ENCODE data around the gene KCNJ1. TPM values are rescaled to one million over a fixed set of nuclear protein-coding genes. Genes with fewer than 3 reads are reported as not detected.
A peak's percentile ranks its signal among the peaks of the same experiment; 100 is the strongest.

KCNJ1 gene
- total and polyA plus RNA-seq, 4 donors, result 0.01 to 0.31 (median 0.14) TPM

DNA sequence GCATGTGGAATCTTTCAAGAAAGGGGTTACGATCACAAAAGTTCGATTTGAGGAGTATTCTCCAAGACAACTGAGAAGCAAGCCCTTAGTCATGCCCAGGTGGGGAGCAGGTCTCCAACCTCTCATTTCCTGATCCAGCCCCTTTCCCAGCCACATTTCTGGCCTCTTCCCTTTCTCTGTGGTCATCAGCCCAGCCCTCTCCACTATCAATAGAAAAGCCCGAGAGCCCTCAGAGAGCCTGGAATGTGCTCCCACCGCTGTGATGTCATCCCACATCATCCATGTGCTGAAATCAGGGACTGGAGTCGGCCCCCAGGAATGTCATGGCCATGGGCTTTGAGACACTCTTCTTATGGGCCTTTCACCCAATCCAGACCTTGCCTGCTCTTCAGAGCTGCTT, 62.6 kb downstream of the KCNJ1 start:
- WGBS, 2 donors, result 83 to 88% methylated on average over 5 of the region's 5 CpGs
- ATAC-seq (ENCODE audit: insufficient read depth, low FRiP score), result no peak
- Histone ChIP-seq H3K27ac (ENCODE audit: low read depth in 1 of 2, low read length in 1 of 2) (no peak overlapping the region), H3K4me1 (ENCODE audit: control insufficient read depth in 5 of 5, insufficient read depth in 5 of 5, low read length in 5 of 5) (peaks cover 0 to 13% (median 8%) of the 10 kb centered on the region in 5 donors), H3K9ac (ENCODE audit: insufficient read depth in 1 of 2, low read length in 2 of 2) (no peak overlapping the region), H3K4me3 (no peak overlapping the region), H3K9me3 (ENCODE audit: control insufficient read depth in 4 of 4, insufficient read depth in 3 of 4, low read length in 3 of 4) (no peaks in the 10 kb centered on the region), H3K36me3 (ENCODE audit: control insufficient read depth in 4 of 4, insufficient read depth in 4 of 4, low read length in 4 of 4) (peaks cover 0 to 10% (median 4%) of the 10 kb centered on the region in 4 donors), H3K27me3 (ENCODE audit: control insufficient read depth in 3 of 3, insufficient read depth in 3 of 3, low read length in 2 of 3) (no peaks in the 10 kb centered on the region)
- DNase-seq, result no peak
- TF ChIP-seq CTCF (IDR thresholded peaks at IDR 0.05; ENCODE audit: control extremely low read depth, extremely low read depth), result no peak

DNA sequence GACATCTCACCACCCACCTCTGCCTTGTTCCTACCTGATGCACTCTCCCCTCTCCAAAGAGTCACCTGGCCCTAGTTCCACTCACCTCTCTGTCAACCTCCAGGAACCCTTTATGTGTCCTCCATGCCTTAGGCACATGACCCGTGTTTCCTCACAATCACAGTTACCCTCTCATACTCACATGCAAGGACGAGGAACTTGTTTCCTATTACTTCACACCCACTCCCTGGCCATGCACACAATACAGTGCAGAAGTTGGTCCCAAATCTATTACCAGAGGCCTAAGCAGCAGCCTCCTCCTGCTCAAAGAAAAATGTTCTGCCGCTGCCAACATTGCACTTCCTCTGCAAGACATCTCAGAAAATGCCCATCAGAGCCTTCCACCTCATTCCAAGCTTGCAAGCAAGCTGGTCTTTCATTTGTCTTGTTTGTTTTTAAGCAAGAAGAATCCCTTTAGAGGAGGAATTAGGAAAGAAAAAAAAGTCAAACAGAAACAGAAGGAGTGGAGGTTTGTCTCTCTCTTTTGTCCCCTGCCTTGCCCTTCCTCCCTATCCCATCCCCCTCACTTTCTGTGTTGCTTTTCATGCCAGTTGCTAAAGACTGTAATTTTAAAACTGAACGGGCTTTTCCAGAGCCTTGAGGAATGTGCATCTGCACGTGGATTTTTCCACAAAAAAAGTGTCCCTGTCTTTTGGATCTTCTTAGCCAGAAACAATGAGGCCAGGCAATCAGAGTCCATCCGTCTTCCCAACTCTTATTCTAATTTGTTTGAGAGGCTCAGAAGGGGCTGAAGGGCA, 63.4 kb downstream of the KCNJ1 start:
- Histone ChIP-seq H3K4me1 (ENCODE audit: control insufficient read depth in 5 of 5, insufficient read depth in 5 of 5, low read length in 5 of 5) (peaks cover 0 to 13% (median 8%) of the 10 kb centered on the region in 5 donors), H3K27ac (ENCODE audit: low read depth in 1 of 2, low read length in 1 of 2) (no peak overlapping the region), H3K9ac (ENCODE audit: insufficient read depth in 1 of 2, low read length in 2 of 2) (no peak overlapping the region), H3K27me3 (ENCODE audit: control insufficient read depth in 3 of 3, insufficient read depth in 3 of 3, low read length in 2 of 3) (no peaks in the 10 kb centered on the region), H3K9me3 (ENCODE audit: control insufficient read depth in 4 of 4, insufficient read depth in 3 of 4, low read length in 3 of 4) (no peaks in the 10 kb centered on the region), H3K4me3 (no peak overlapping the region), H3K36me3 (ENCODE audit: control insufficient read depth in 4 of 4, insufficient read depth in 4 of 4, low read length in 4 of 4) (peaks cover 0 to 10% (median 2%) of the 10 kb centered on the region in 4 donors)
- TF ChIP-seq CTCF (IDR thresholded peaks at IDR 0.05; ENCODE audit: control extremely low read depth, extremely low read depth), result no peak
- DNase-seq, result peak in 2 of 3 donors; percentile 43 to 57
- peak; percentile 66 for ATAC-seq (ENCODE audit: insufficient read depth, low FRiP score)
- 57 to 58% methylated on average over 6 of the region's 6 CpGs for WGBS, 2 donors

DNA sequence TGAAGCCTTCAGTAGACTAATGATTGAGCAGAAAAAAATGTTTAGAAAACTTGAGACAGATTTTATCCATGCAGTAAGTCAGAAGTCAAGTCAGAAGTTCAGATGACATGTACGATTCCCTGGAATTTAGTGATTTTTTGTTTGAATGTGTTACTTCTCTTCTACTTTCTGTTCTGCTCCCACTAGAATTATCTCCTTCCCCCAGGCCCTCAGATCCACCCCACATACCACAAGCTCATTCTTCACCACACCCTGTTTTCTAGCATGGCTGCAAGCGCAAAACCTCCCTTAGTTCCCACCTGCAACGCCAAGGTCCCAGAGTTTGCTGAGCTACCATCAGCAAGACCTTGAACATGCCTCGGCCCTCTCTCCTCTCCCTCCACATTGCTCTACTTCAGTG, 64.1 kb downstream of the KCNJ1 start:
- no peak for TF ChIP-seq CTCF (IDR thresholded peaks at IDR 0.05; ENCODE audit: control extremely low read depth, extremely low read depth)
- H3K9me3 ChIP-seq (ENCODE audit: control insufficient read depth in 4 of 4, insufficient read depth in 3 of 4, low read length in 3 of 4), result no peaks in the 10 kb centered on the region
- no peak overlapping the region for H3K9ac ChIP-seq (ENCODE audit: insufficient read depth in 1 of 2, low read length in 2 of 2)
- peaks cover 0 to 11% (median 2%) of the 10 kb centered on the region in 4 donors for H3K36me3 ChIP-seq (ENCODE audit: control insufficient read depth in 4 of 4, insufficient read depth in 4 of 4, low read length in 4 of 4)
- no peak overlapping the region for H3K4me3 ChIP-seq
- no peaks in the 10 kb centered on the region for H3K27me3 ChIP-seq (ENCODE audit: control insufficient read depth in 3 of 3, insufficient read depth in 3 of 3, low read length in 2 of 3)
- ATAC-seq (ENCODE audit: insufficient read depth, low FRiP score) (peak; percentile 9), DNase-seq (no peak)
- no peak overlapping the region for H3K27ac ChIP-seq (ENCODE audit: low read depth in 1 of 2, low read length in 1 of 2)
- H3K4me1 ChIP-seq (ENCODE audit: control insufficient read depth in 5 of 5, insufficient read depth in 5 of 5, low read length in 5 of 5), result peaks cover 0 to 13% (median 8%) of the 10 kb centered on the region in 5 donors
- WGBS, 2 donors, result 90 to 93% methylated on average over 4 of the region's 4 CpGs

All from lung (tissue), 12 donors.